Measurements from ENCODE around the gene SHISAL2A.

DNA sequence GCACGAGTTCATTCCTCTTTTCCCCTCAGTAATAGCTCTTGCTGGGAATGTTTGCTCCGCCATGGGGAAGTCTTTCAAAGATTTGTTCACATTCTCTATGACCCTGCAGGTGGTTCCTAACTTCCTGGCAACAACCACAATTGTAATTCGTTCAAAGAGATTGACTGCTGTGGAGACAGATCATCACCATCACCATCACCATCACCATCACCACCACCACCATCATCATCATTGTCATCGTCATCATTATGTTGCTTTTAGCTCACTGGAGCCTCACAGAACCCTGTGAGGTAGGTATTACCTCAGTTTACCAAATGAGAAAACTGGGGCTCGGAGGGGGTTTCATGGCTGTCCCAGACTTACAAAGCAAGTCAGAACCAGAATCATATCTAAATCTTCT is 34.3 kb downstream of the SHISAL2A start:
- TF ChIP-seq, protein P1, sequence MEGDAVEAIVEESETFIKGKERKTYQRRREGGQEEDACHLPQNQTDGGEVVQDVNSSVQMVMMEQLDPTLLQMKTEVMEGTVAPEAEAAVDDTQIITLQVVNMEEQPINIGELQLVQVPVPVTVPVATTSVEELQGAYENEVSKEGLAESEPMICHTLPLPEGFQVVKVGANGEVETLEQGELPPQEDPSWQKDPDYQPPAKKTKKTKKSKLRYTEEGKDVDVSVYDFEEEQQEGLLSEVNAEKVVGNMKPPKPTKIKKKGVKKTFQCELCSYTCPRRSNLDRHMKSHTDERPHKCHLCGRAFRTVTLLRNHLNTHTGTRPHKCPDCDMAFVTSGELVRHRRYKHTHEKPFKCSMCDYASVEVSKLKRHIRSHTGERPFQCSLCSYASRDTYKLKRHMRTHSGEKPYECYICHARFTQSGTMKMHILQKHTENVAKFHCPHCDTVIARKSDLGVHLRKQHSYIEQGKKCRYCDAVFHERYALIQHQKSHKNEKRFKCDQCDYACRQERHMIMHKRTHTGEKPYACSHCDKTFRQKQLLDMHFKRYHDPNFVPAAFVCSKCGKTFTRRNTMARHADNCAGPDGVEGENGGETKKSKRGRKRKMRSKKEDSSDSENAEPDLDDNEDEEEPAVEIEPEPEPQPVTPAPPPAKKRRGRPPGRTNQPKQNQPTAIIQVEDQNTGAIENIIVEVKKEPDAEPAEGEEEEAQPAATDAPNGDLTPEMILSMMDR (IDR thresholded peaks at IDR 0.05), result no peak
- TF ChIP-seq POLR2AphosphoS5 (IDR thresholded peaks at IDR 0.05) (no peak), POLR2A (IDR thresholded peaks at IDR 0.05) (no peak)

Data from suprapubic skin (tissue), 4 donors.